Osteoblast (primary cell): ENCODE measurements around the gene PLD4. TPM values are rescaled to one million over a fixed set of nuclear protein-coding genes. Genes with fewer than 3 reads are reported as not detected.
"Not testable (repeated sequence)": the region's sequence is repeated elsewhere in the genome, so short reads cannot be mapped to it uniquely, and the experiment has no call there.

Experiments used
- DNase-seq: peaks from one replicate; pipeline ENCODE4 v3.0.0; 2011; ENCODE audit warnings: low spot score, mixed read lengths; ENCODE audit not compliant: insufficient read length; ENCODE audit errors: missing footprints
- H2AFZ ChIP-seq: 2 replicates; pipeline ENCODE4 v1.6.0; 2011; ENCODE audit warnings: mild to moderate bottlenecking, low read length
- H3K27ac ChIP-seq: 2 replicates; pipeline ENCODE4 v1.5.1; 2011; ENCODE audit warnings: mild to moderate bottlenecking, low read depth, low read length, moderate library complexity
- H3K27me3 ChIP-seq: 2 replicates; pipeline ENCODE4 v1.6.0; 2012; ENCODE audit warnings: mild to moderate bottlenecking, control low read depth, inconsistent platforms, low read length, moderate library complexity; ENCODE audit not compliant: insufficient read depth
- H3K36me3 ChIP-seq: 2 replicates; pipeline ENCODE4 v1.5.1; 2011; ENCODE audit warnings: mild to moderate bottlenecking, low read length, control low read depth, moderate library complexity; ENCODE audit not compliant: insufficient read depth
- H3K4me1 ChIP-seq: 2 replicates; pipeline ENCODE4 v1.5.1; 2011; ENCODE audit warnings: mild to moderate bottlenecking, low read length, control low read depth, moderate library complexity; ENCODE audit not compliant: insufficient read depth
- H3K4me2 ChIP-seq: 2 replicates; pipeline ENCODE4 v1.6.0; 2011; ENCODE audit warnings: mild to moderate bottlenecking, low read length; ENCODE audit not compliant: insufficient read depth
- H3K4me3 ChIP-seq: fragments of 200-600 bp; sonication (generic); 3 replicates; pipeline ENCODE4 v1.5.1; 2012; ENCODE audit warnings: mild to moderate bottlenecking, low read length, inconsistent platforms; ENCODE audit not compliant: insufficient read depth
- H3K79me2 ChIP-seq: 2 replicates; pipeline ENCODE4 v1.6.0; 2012; ENCODE audit warnings: mild to moderate bottlenecking, low read length, control low read depth, inconsistent platforms; ENCODE audit not compliant: insufficient read depth
- H3K9me3 ChIP-seq: 2 replicates; pipeline ENCODE4 v1.5.1; 2011; ENCODE audit warnings: low read depth, low read length, control low read depth
- H4K20me1 ChIP-seq: 2 replicates; pipeline ENCODE4 v1.6.0; 2012; ENCODE audit warnings: mild to moderate bottlenecking, low read length, control low read depth; ENCODE audit not compliant: insufficient read depth
- CTCF ChIP-seq: IDR thresholded peaks from 2 replicates; pipeline ENCODE4 v1.5.1; 2011; ENCODE audit warnings: mild to moderate bottlenecking, low read depth, low read length, moderate library complexity; ENCODE audit errors: extremely low read depth
- total RNA-seq: library from RNA; depleted of rRNA; stranded (reverse); fragments of >200 nt; gene quantifications from 2 replicates; pipeline ENCODE4 v1.2.3, GENCODE V29; 2012

PLD4 gene
- total RNA-seq, 1 donor: not detected

GRCh38 chr14:104945266-104945665 lies 20.6 kb downstream of the PLD4 start:
- H3K27ac ChIP-seq, H3K27me3 ChIP-seq: not testable (repeated sequence)

GRCh38 chr14:104945986-104946965 lies 21.6 kb downstream of the PLD4 start:
- not testable (repeated sequence) for H2AFZ ChIP-seq, H4K20me1 ChIP-seq, H3K4me2 ChIP-seq, H3K36me3 ChIP-seq, H3K79me2 ChIP-seq, H3K27ac ChIP-seq, H3K27me3 ChIP-seq, H3K4me3 ChIP-seq, H3K4me1 ChIP-seq, H3K9me3 ChIP-seq
- peak; percentile 42 for DNase-seq

More at GRCh38 chr14:104945266-104945665, 20.6 kb downstream of the PLD4 start:
- H3K4me2 ChIP-seq, H3K4me1 ChIP-seq, H2AFZ ChIP-seq, H4K20me1 ChIP-seq, H3K79me2 ChIP-seq, H3K4me3 ChIP-seq, DNase-seq, H3K36me3 ChIP-seq, H3K9me3 ChIP-seq: not testable (repeated sequence)

GRCh38 chr14:104947201-104947600 lies 22.5 kb downstream of the PLD4 start:
- not testable (repeated sequence) for H3K36me3 ChIP-seq, H3K4me2 ChIP-seq, DNase-seq, H3K4me3 ChIP-seq, H4K20me1 ChIP-seq, H3K27me3 ChIP-seq, H3K9me3 ChIP-seq, H3K79me2 ChIP-seq, H3K27ac ChIP-seq, H3K4me1 ChIP-seq, H2AFZ ChIP-seq

GRCh38 chr14:104947881-104948735 lies 23.4 kb downstream of the PLD4 start:
- not testable (repeated sequence) for H3K79me2 ChIP-seq, H3K27ac ChIP-seq, H3K36me3 ChIP-seq, H2AFZ ChIP-seq, H3K4me3 ChIP-seq, H3K4me1 ChIP-seq, H3K4me2 ChIP-seq, H3K9me3 ChIP-seq, H3K27me3 ChIP-seq, H4K20me1 ChIP-seq
- peak; percentile 5 for DNase-seq

GRCh38 chr14:104948736-104949031 lies 24.0 kb downstream of the PLD4 start:
- Histone ChIP-seq H3K27me3 (no peaks in the 10 kb centered on the region), H3K27ac (no peak overlapping the region), H2AFZ (no peak overlapping the region), H3K4me3 (no peak overlapping the region), H3K4me2 (no peak overlapping the region), H3K36me3 (no peaks in the 10 kb centered on the region), H3K9me3 (no peaks in the 10 kb centered on the region), H3K4me1 (no peaks in the 10 kb centered on the region), H4K20me1 (no peaks in the 10 kb centered on the region), H3K79me2 (no peaks in the 10 kb centered on the region)
- TF ChIP-seq CTCF: no peak
- no peak for DNase-seq

GRCh38 chr14:104949406-104949955 lies 24.8 kb downstream of the PLD4 start:
- H3K4me2 ChIP-seq, H3K9me3 ChIP-seq, H3K4me3 ChIP-seq, H2AFZ ChIP-seq, DNase-seq, H3K4me1 ChIP-seq, H3K79me2 ChIP-seq, H4K20me1 ChIP-seq, H3K27ac ChIP-seq, H3K27me3 ChIP-seq, H3K36me3 ChIP-seq: not testable (repeated sequence)
